Activated CD4-positive, alpha-beta memory T cell treated with anti-CD3 and anti-CD28 coated beads, Interleukin-2, amount 10 ng/mL, durations not matched to agents 7 days and 5 days (primary cell): ENCODE measurements around the gene MYO3B. TPM values are rescaled to one million over a fixed set of nuclear protein-coding genes. Genes with fewer than 3 reads are reported as not detected.
"Not testable (repeated sequence)": the region's sequence is repeated elsewhere in the genome, so short reads cannot be mapped to it uniquely, and the experiment has no call there.

Experiments
- CTCF ChIA-PET: fragments of 350-600 bp; sonication (Branson Sonifier 250); formaldehyde crosslinking; loops from one replicate; lab custom pipeline; 2021; ENCODE audit warnings: antibody characterized with exemption, inconsistent platforms; lab: Charles Lee
- POLR2A ChIA-PET: fragments of 350-600 bp; sonication (Branson Sonifier 250); formaldehyde crosslinking; loops from one replicate; lab custom pipeline; 2021; ENCODE audit warnings: antibody characterized with exemption; lab: Charles Lee
- DNase-seq: peaks from one replicate; pipeline ENCODE4 v3.0.0-alpha.2; 2020
- H3K27ac Mint-ChIP-seq: one replicate; pipeline ENCODE4 v1.8.0; 2021; ENCODE audit warnings: mild to moderate bottlenecking, mixed read lengths
- H3K27me3 Mint-ChIP-seq: one replicate; pipeline ENCODE4 v1.8.0; 2021; ENCODE audit warnings: mixed read lengths
- H3K36me3 Mint-ChIP-seq: one replicate; pipeline ENCODE4 v1.8.0; 2021; ENCODE audit warnings: low read depth, mixed read lengths
- H3K4me1 Mint-ChIP-seq: one replicate; pipeline ENCODE4 v1.8.0; 2021; ENCODE audit warnings: mixed read lengths
- H3K4me3 Mint-ChIP-seq: one replicate; pipeline ENCODE4 v1.8.0; 2021; ENCODE audit warnings: mild to moderate bottlenecking, mixed read lengths
- H3K9me3 Mint-ChIP-seq: one replicate; pipeline ENCODE4 v1.8.0; 2021; ENCODE audit warnings: mixed read lengths
- total RNA-seq, 2 experiments: library from RNA; stranded (reverse); gene quantifications; one replicate each; pipeline ENCODE4 v1.2.3, GENCODE V29; 2021

The MYO3B gene
- total RNA-seq, 2 experiments from 2014 or later = 0.18 to 0.38 TPM

DNA sequence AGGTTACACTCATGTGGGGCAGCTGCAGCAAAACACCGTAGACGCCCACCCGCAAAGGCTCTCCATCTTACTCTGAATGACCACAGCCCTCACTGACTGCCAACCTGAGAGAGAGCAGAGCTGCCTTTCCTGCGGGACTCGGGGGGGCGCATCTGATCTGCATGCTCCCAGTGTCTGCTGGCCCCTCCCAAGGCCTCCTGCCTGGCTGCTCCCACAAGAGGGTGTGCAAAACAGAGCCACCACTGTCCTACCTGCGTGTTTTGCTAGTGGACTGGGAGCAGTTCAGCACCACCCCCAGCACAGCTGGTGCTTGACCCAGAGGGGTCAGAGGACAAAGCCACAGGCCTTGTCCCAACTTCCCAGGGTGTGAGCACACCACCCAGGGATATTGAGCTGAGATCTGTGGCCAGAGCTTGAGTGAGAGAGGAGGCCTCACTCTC is 76.4 kb downstream of the MYO3B start:
- H3K4me1 Mint-ChIP-seq = no peaks in the 10 kb centered on the region
- ChIA-PET POLR2A (no interaction called here), CTCF (no interaction called here)
- no peaks in the 10 kb centered on the region for H3K9me3 Mint-ChIP-seq
- H3K36me3 Mint-ChIP-seq = no peaks in the 10 kb centered on the region
- DNase-seq = no peak
- H3K4me3 Mint-ChIP-seq = no peak overlapping the region
- H3K27ac Mint-ChIP-seq = no peak overlapping the region
- peaks cover 20% of the 10 kb centered on the region for H3K27me3 Mint-ChIP-seq

- CTCF ChIA-PET = no interaction called here
- DNase-seq = no peak
- Mint-ChIP-seq H3K4me3 (no peak overlapping the region), H3K27me3 (peaks cover 18% of the 10 kb centered on the region), H3K4me1 (no peaks in the 10 kb centered on the region), H3K36me3 (no peaks in the 10 kb centered on the region), H3K27ac (no peak overlapping the region), H3K9me3 (no peaks in the 10 kb centered on the region)
- POLR2A ChIA-PET = no interaction called here
Measured at GRCh38 chr2:170255137-170255536, 77.2 kb downstream of the MYO3B start.

GRCh38 chr2:170255971-170256370 is 78.0 kb downstream of the MYO3B start:
- Mint-ChIP-seq H3K36me3 (no peaks in the 10 kb centered on the region), H3K9me3 (no peaks in the 10 kb centered on the region), H3K4me3 (no peak overlapping the region), H3K4me1 (no peaks in the 10 kb centered on the region), H3K27me3 (peaks cover 18% of the 10 kb centered on the region), H3K27ac (no peak overlapping the region)
- ChIA-PET POLR2A (no interaction called here), CTCF (no interaction called here)
- DNase-seq = no peak

DNA sequence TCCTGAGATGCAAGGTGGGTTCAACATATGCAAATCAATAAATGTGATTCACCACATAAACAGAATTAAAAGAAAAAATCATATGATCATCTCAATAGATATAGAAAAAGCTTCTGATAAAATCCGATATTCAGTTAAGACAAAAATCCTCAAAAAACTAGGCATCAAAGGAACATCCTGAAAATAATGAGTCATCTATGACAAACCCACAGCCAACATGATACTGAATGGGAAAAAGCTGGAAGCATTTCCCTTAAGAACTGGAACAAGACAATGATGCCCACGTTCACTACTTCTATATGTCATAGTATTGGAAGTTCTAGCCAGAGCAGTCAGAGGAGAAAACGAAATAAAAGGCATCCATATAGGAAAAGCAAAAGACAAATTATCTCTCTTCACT is 80.4 kb downstream of the MYO3B start:
- no peak for DNase-seq
- ChIA-PET POLR2A (no interaction called here), CTCF (no interaction called here)
- H3K4me3 Mint-ChIP-seq = no peak overlapping the region
- no peak overlapping the region for H3K27ac Mint-ChIP-seq
- peaks cover 11% of the 10 kb centered on the region for H3K27me3 Mint-ChIP-seq
- no peaks in the 10 kb centered on the region for H3K4me1 Mint-ChIP-seq
- H3K36me3 Mint-ChIP-seq = no peaks in the 10 kb centered on the region
- H3K9me3 Mint-ChIP-seq = no peaks in the 10 kb centered on the region

- no peak for DNase-seq
- H3K27me3 Mint-ChIP-seq = peaks cover 11% of the 10 kb centered on the region
- no peaks in the 10 kb centered on the region for H3K4me1 Mint-ChIP-seq
- ChIA-PET POLR2A (no interaction called here), CTCF (no interaction called here)
- H3K36me3 Mint-ChIP-seq = no peaks in the 10 kb centered on the region
- no peak overlapping the region for H3K4me3 Mint-ChIP-seq
- H3K9me3 Mint-ChIP-seq = no peaks in the 10 kb centered on the region
- no peak overlapping the region for H3K27ac Mint-ChIP-seq
Measured at GRCh38 chr2:170260188-170260587, 82.2 kb downstream of the MYO3B start.

- Mint-ChIP-seq H3K9me3 (no peaks in the 10 kb centered on the region), H3K36me3 (no peaks in the 10 kb centered on the region), H3K27ac (no peak overlapping the region), H3K27me3 (peaks cover 13% of the 10 kb centered on the region), H3K4me3 (no peak overlapping the region), H3K4me1 (no peaks in the 10 kb centered on the region)
- DNase-seq = no peak
- POLR2A ChIA-PET = no interaction called here
- CTCF ChIA-PET = no interaction called here
Measured at GRCh38 chr2:170261566-170261965, 83.6 kb downstream of the MYO3B start.

GRCh38 chr2:170262343-170262742 is 84.4 kb downstream of the MYO3B start:
- Mint-ChIP-seq H3K9me3 (no peaks in the 10 kb centered on the region), H3K4me3 (no peak overlapping the region), H3K27me3 (peaks cover 7% of the 10 kb centered on the region), H3K4me1 (no peaks in the 10 kb centered on the region), H3K36me3 (no peaks in the 10 kb centered on the region), H3K27ac (no peak overlapping the region)
- POLR2A ChIA-PET = no interaction called here
- CTCF ChIA-PET = no interaction called here
- DNase-seq = no peak

DNA sequence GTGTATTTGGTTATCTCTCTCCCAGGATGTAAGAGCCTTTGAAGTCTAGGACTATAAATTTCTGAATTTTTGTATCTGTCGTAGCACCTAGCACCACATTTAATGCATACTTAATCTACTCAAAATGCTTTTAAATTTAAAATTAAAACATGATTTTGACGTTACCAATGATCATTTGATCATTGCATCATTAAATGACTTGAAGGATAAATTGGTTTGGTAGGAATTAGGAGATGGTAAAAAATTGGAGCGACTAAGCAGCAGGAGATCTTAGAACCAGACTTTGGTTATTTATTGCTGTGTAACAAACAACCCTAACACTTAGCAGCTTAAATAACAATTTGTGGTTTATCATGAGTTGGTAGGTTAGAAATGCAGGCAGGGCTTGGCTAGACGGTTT is 84.9 kb downstream of the MYO3B start:
- Mint-ChIP-seq H3K4me1 (no peaks in the 10 kb centered on the region), H3K4me3 (no peak overlapping the region), H3K27me3 (peaks cover 8% of the 10 kb centered on the region), H3K27ac (no peak overlapping the region), H3K9me3 (no peaks in the 10 kb centered on the region), H3K36me3 (no peaks in the 10 kb centered on the region)
- DNase-seq = no peak
- ChIA-PET CTCF (no interaction called here), POLR2A (no interaction called here)

DNA sequence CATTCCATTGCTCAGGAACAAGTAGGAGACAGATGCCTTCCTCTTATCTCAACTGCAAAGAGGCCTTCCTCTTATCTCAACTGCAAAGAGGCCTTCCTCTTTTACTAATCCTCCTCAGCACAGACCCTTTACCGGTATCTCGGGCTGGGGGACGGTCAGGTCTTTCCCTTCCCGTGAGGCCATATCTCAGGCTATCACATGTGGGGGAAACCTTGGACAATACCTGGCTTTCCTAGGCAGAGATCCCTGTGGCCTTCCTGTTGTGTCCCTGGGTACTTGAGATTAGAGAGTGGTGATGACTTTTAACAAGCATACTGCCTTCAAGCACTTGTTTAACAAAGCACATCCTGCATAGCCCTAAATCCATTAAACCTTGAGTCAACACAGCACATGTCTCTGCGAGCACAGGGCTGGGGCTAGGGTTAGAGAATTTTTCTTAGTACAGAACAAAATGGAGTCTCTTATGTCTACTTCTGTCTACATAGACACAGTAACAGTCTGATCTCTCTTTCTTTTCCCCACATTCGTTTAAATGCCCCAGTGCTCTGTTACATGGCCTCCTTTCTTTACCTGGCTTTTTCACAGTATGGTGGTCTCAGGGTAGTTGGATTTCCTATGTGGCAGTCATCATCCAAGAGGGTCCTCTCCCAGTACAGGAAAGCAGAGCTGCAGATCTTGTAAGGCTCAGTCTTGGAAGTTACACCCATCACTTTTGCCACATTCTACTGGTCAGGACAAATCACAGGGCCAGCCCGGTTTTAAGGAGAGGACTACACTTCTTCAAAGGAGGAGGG is 86.0 kb downstream of the MYO3B start:
- H3K27ac Mint-ChIP-seq, H3K9me3 Mint-ChIP-seq, H3K4me3 Mint-ChIP-seq, POLR2A ChIA-PET, CTCF ChIA-PET, H3K27me3 Mint-ChIP-seq, DNase-seq, H3K36me3 Mint-ChIP-seq, H3K4me1 Mint-ChIP-seq: not testable (repeated sequence)

DNA sequence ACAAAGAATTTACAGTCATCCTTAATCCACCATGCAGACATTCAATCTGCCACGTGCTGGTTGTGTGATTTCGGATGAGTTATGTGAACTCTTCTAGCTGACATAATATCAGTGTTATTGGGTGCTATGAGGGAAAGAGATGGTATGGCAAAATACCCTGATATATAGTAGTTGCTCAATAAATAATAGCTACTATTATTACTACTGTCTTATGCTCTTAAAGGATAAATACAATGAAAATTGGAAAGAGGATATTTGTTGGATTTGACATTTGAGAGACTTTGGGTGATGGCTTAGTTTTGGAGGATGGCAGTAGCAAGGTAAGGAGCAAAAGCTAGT is 86.5 kb downstream of the MYO3B start:
- Mint-ChIP-seq H3K4me1 (no peaks in the 10 kb centered on the region), H3K4me3 (no peak overlapping the region), H3K27ac (no peak overlapping the region), H3K36me3 (no peaks in the 10 kb centered on the region), H3K9me3 (no peaks in the 10 kb centered on the region), H3K27me3 (peaks cover 11% of the 10 kb centered on the region)
- DNase-seq = no peak
- CTCF ChIA-PET = no interaction called here
- POLR2A ChIA-PET = no interaction called here

GRCh38 chr2:170264865-170265264 is 86.9 kb downstream of the MYO3B start:
- POLR2A ChIA-PET = no interaction called here
- H3K4me3 Mint-ChIP-seq = no peak overlapping the region

DNA sequence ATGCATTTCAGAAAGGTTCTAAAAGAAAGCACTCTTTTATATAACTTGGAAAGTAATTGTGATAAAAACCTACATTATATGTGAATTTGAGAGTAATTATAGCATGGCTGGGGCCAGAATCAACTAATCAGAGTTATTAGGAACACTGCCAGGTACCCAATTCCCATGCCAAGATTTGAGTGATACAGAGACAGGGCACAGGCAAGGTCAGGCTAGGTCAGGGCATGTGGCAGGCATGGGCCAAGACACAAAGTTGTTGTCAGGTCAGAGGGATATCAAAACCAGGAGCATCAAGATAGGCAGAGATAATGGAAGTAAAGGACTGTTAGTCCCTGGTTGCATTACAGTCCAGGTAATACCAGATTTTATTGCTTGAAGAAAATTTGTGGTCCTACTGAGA is 87.4 kb downstream of the MYO3B start:
- DNase-seq = no peak
- no peak overlapping the region for H3K4me3 Mint-ChIP-seq
- H3K27ac Mint-ChIP-seq = no peak overlapping the region
- H3K9me3 Mint-ChIP-seq = no peaks in the 10 kb centered on the region
- H3K27me3 Mint-ChIP-seq = peaks cover 11% of the 10 kb centered on the region
- CTCF ChIA-PET = no interaction called here
- POLR2A ChIA-PET = no interaction called here
- H3K36me3 Mint-ChIP-seq = no peaks in the 10 kb centered on the region
- H3K4me1 Mint-ChIP-seq = no peaks in the 10 kb centered on the region

More at GRCh38 chr2:170264865-170265264, 86.9 kb downstream of the MYO3B start:
- CTCF ChIA-PET = no interaction called here
- Mint-ChIP-seq H3K27me3 (peaks cover 11% of the 10 kb centered on the region), H3K36me3 (no peaks in the 10 kb centered on the region), H3K4me1 (no peaks in the 10 kb centered on the region), H3K9me3 (no peaks in the 10 kb centered on the region), H3K27ac (no peak overlapping the region)
- no peak for DNase-seq

DNA sequence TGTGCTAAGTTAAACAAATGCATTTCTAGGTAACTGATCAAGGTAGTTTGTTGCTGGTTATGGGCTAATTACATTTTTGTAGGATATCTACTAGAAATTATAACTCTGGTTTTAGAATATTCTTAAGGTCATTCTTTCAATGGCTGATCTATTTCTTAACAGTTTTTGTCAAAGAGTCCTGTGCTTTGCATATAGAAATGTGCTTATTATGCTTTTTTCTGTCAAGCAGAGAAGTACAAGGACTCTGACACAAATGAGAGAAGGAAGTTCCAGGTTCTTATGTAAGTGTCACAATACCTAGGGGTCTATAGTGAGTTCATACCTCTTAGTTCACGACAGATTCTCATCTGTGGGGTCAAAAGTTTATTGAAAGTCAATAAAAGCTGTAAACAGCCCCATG is 88.4 kb downstream of the MYO3B start:
- Mint-ChIP-seq H3K27me3 (peaks cover 11% of the 10 kb centered on the region), H3K27ac (no peak overlapping the region)
- CTCF ChIA-PET = no interaction called here

GRCh38 chr2:170267071-170267470 is 89.1 kb downstream of the MYO3B start:
- CTCF ChIA-PET = no interaction called here
- H3K36me3 Mint-ChIP-seq = no peaks in the 10 kb centered on the region

More for the DNA sequence above, 88.4 kb downstream of the MYO3B start:
- Mint-ChIP-seq H3K4me1 (no peaks in the 10 kb centered on the region), H3K9me3 (no peaks in the 10 kb centered on the region), H3K36me3 (no peaks in the 10 kb centered on the region), H3K4me3 (no peak overlapping the region)
- POLR2A ChIA-PET = no interaction called here
- DNase-seq = no peak

More at GRCh38 chr2:170267071-170267470, 89.1 kb downstream of the MYO3B start:
- DNase-seq = no peak
- H3K27me3 Mint-ChIP-seq = peaks cover 11% of the 10 kb centered on the region
- POLR2A ChIA-PET = no interaction called here
- no peak overlapping the region for H3K27ac Mint-ChIP-seq
- H3K4me1 Mint-ChIP-seq = no peaks in the 10 kb centered on the region
- H3K9me3 Mint-ChIP-seq = no peaks in the 10 kb centered on the region
- no peak overlapping the region for H3K4me3 Mint-ChIP-seq
